GM20431 (cell line): ENCODE measurements around the gene CDC42BPA.
"Not testable (repeated sequence)": the region's sequence is repeated elsewhere in the genome, so short reads cannot be mapped to it uniquely, and the experiment has no call there.

Experiments used
- in situ Hi-C: fragments of 300-500 bp; cut with MseI, MboI; formaldehyde crosslinking; loops from one replicate; pipeline ENCODE4 v1.15.0; 2020; ENCODE audit warnings: low sequenced_read_pairs; ENCODE audit not compliant: unreplicated experiment

The CDC42BPA gene

DNA sequence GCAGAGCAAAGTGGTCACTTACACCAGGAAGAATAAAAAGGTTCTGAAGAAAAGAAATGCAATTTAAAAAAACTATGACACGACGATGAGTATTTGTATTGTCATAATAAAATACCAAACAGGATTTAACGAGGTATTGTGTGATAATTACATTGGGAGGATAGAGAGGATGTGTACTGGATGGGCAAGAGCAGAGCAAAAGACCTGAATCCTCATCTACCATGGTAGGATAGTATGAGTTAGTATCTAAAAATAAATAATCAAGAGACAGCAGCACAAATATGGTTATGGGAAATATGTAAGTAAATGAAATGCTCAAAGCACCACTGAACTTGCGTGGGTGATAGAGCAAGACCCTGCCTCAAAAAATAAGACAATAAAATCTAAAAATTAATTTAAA is 162.6 kb downstream of the CDC42BPA start:
- in situ Hi-C loops = no loop called here

DNA sequence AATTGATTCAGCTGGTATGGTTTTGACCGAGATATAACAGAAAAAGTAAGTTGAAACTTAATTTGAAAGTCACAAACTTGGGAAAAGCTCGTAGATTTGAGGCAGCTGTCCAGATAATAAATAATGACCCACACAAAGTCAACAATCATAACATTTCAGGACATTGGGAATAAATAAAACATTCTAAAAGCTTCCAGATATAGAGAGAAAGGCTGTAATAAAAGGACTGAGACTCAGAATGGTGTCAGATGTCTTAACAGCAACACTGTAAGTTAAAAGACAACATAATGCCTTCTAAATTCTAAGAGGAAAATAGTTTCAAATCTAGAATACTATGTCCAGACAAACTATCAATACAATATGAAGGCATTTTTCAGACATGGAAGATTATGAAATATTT is 163.3 kb downstream of the CDC42BPA start:
- in situ Hi-C loops = no loop called here

DNA sequence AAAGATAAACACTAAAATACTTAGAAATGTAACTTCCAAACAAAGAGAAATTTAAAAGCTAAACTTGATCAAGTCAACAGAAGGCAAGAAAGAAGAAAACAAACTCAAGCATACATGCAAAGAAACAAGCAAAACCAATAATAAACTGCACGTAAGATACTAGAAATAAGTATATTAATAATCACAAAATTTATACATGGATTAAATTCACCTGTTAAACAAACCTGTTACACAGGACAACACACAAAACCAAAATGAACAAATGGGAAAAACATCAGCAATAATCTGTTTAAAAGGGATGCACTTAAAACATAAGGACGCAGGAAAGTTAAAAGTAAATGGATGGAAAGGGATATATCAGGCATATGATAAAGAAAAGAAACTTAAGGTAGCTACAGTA is 165.8 kb downstream of the CDC42BPA start:
- in situ Hi-C loops = no loop called here

DNA sequence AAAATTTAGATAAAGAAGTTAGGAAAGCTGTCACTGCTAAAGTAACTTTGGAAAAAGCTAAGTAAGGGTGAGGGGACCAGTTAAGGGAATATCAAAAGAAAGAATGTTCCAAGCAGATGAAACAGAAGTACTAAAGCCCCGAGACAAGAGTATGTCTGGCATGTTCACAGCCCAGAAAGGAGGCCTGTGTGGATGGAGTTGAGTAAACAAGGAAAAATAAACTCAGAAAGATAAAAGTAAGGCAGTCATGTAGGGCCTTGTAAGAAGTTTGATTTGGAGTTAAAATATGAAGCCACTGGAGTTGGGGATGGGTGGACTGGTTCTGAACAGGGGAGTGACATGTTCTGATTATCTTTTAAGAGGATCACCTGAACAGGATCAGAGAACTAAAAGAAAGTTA is 177.9 kb downstream of the CDC42BPA start:
- in situ Hi-C loops = no loop called here

DNA sequence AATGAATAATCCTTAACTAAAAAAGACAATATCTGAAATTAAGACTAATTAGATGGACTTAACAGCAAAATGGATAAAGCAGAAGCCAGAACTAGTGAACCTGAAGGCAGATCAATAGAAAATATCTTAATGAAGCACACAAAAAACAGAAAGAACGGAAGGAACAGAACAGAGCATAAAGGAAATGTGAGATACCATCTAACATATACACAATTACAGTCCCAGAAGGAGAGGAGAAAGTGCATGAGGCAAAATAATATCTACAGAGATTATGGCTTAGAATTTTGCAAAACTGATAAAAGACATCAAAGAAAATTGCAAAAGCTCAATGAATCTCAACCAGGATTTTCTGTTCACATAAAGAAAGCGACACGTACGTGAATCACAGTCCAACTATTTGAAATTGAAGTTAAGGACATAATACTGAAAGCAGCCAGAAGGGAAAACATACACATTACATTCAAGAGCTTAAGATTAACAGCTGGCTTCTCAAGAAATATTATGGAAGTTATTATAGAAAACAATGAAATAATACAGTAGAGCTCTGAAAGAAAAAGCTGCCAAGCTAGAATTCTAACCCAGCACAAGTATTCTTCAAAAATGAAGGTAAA is 182.0 kb downstream of the CDC42BPA start:
- in situ Hi-C loops = no loop called here

DNA sequence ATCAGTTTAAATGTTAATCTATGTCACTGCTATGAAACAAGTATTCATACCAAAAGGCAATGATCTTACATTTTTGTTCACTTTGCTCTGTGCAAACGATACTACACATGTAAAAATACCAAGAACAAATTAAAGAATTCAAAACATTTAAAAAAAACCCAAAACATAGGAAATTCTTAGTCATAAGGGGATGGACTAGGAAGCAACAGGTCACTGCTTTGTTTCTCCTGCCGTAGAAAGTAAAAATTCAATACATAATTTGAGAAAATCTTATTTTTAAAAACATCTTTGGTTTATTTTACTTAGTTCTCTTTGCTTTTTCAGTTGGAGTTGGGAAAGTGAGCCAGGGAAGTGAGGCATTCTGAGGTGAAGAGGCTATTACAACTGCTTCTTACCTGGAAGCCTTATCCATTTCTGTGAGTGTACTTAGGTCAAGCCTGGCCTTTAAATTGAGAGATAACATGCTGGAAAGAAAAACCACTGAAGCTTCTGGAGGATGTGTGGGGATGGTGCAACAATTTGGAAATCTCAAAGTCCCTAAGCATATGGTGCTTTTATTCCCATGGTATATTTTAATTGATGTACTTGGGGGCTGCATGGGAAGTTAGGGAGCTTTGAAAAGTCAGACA is 183.5 kb downstream of the CDC42BPA start:
- in situ Hi-C loops = no loop called here

DNA sequence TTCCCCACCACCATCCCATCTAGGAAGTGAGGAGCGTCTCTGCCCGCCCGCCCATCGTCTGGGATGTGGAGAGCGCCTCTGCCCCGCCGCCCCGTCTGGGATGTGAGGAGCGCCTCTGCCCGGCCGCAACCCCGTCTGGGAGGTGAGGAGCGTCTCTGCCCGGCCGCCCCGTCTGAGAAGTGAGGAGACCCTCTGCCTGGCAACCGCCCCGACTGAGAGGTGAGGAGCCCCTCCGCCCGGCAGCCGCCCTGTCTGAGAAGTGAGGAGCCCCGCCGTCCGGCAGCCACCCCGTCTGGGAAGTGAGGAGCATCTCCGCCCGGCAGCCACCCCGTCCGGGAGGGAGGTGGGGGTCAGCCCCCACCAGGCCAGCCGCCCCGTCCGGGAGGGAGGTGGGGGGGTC is 185.6 kb downstream of the CDC42BPA start:
- in situ Hi-C loops = not testable (repeated sequence)

DNA sequence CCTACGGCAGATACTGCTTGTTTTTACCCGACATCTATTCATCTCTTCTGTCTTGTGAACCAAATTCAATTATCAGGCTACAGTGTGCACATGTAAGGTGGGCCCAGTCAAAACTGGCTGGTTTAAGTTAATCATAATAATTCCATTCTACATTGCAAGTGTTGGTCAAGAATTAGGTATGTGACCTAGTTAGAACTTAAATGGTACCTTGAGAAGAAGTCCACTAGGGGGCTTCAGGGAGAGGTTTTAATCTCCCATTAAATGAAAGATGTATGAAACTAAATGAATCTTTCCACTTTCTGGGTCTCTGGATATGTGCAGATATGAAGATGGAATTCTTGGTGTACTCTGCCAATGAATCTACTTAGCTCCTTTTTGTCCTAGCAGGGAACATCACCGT is 187.1 kb downstream of the CDC42BPA start:
- in situ Hi-C loops = no loop called here

DNA sequence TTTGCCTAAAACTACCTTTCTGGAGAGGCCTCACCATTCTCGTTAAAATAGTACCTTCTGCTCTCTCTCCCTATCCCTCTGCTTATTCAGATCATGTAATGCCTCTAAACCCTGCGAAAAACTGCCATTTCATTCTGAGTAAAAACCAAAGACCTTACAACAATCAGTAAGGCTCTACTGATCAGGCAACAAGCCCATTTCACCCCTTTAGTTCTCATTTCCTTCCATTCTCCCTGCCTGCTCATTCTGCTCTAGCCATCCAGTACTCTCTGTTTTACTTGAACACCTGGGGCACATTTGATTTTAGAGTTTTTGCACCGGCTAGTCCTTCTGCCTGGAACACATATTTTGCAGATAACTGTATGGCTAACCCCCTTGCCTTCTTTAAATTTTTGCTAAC is 190.4 kb downstream of the CDC42BPA start:
- in situ Hi-C loops = no loop called here

DNA sequence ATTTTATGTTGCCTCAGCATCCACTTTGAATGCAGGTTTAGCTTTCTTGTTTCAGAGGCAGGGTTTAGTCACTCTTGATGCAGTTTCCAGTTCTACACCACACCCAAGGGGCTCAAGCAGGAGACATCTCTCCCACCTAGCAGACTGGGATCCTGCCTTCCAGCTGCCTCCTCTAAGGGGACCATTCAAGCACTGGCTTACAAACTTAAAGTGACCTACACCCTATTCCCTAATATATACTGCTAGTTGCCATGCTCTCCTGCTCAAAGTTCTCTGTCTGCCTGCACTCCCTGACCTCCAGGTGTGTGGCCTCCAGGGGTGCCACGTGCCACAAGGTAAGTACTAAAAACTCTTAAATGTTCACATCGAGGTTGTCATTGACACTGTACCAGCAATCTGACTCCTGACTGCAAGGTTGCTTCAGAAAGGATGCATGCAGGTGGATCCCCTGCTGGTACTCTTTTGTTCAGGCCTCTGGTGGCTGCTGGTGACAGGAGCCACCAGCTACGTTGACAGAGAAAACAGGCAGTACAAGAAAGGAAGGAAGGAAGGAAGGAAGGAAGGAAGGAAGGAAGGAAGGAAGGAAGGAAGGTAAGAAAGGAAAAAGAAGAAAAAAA is 192.3 kb downstream of the CDC42BPA start:
- in situ Hi-C loops = no loop called here

DNA sequence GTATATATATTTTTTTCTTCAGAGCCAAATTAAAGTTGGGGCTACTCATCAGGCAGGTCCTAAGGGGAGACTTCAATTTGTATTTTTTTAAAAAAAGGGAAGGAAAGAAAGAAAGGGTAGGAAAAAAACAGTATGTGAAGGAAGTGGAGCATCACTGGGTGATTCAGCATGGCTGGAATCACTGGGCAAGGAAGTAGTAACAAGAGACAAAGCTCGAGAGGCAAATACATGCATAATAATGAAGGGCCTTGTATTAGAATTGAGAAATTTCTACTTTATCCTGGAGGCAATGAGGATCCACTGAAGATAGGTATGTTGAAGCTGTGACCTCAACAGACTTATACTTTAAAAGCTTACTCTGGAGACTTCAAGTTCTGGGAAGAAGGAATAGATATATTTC is 193.8 kb downstream of the CDC42BPA start:
- in situ Hi-C loops = no loop called here

DNA sequence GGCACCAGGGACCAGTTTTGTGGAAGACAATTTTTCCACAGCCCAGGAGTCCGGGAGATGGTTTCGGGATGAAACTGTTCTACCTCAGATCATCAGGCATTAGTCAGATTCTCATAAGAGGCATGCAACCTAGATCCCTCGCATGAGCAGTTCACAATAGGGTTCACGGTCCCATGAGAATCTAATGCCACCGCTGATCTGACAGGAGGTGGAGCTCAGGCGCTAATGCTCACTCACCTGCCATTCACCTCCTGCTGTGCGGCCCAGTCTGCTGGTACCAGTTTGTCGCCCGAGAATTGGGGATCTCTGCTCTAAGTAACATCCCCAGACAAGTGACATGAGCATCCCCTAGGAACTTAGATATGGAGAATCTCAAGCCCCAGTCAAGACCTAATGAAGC is 197.5 kb downstream of the CDC42BPA start:
- in situ Hi-C loops = no loop called here

DNA sequence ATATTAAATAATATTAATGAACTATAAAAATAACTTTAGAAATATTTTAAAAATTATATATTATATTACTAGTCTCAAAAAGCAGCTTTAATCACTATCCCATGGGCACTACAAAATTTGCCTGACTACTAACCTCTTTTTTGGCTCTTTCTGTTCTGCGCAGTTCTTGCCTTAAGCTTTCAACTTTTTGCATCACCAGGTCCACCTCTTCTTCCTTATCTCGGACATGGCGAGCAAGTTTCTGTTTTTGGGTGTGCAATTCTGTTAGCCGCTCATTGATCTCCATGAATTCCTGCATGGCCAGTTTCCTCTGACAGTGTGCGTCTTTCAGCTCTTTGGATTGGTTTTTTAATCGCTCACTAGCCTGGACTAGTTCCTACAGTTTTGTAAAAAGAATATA is 205.8 kb downstream of the CDC42BPA start:
- in situ Hi-C loops = no loop called here

DNA sequence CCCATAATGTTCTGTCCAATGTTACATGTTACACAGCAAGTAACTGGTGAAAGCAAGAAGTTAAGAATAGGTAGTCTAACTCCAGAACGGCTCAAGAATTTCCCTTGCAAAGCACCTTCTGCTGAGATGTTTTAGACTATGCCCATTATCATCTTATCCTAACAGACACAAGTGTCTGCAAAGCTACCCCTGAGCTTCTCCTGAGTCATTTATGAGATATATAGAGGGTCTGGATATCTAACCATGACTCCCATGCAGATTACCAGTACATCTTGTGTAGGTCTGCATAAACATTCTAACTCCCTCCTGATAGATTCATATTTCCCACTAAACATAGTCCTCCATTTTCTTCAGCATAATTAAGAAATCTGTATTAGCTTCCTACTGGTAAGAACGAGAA is 206.5 kb downstream of the CDC42BPA start:
- in situ Hi-C loops = no loop called here

DNA sequence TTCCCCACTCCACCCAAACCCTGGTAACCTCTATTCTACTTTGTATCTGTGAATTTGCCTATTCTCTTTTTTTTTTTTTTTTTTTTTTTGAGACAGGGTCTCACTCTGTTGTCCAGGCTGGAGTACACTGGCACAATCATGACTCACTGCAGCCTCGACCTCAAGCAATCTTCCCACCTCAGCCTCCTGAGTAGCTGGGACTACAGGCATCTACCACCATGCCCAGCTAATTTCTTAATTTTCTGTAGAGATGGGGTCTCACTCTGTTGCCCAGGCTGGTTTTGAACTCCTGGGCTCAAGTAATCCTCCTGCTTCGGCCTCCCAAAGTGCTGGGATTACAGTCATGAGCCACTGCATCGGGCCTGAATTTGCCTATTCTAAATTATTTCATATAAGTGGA is 213.0 kb downstream of the CDC42BPA start:
- in situ Hi-C loops = not testable (repeated sequence)

DNA sequence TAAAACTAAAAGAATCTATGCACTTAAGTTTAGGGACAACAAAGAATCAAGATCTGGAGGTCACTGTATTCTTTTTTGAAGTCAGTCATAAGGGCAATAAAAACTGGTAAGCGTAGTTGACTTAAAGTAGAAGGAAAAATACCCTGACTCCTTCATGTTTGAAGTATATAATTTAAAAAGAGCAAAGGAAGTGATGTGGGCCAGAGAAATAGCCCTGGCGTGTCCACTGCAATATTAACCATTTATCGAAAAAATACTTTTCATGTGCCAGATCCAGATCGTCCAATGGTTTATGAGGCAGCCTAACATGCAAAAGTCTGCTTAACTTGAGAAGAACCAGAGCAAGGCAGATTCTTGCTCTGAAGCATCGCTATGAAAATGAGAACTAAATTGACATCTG is 216.2 kb downstream of the CDC42BPA start:
- in situ Hi-C loops = no loop called here

DNA sequence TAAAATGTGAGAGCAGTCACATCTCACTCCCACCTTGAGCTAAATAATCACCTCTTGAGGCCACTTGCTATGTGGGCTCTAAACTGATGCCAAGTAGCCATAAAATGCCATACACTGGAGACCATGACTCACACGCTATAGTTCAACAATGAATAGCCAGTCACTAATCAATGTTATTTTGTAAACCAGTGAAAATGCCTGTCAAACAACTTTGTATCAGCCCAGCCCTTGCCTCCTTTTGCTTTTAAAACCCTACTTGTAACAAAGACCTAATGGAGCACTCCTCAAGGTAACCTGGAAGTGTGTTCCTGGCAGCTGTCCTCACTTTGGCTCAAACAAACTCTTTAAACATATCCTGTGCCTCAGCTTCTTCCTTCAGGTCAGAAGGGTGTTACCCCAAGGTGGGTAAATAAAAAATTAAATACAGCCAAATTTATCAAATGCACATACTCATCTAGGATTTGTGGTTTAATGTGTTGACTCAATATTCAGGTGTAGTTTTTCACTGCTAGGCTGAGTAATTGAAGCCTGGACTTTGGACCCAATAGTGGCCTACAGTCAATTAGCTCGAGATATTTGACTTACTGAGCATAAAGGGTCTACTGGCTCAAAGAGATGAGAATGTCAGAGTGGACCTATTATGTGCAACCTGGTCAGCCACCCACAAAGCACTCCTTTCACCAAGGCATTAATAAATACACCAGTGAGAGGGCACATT is 223.9 kb downstream of the CDC42BPA start:
- in situ Hi-C loops = no loop called here

DNA sequence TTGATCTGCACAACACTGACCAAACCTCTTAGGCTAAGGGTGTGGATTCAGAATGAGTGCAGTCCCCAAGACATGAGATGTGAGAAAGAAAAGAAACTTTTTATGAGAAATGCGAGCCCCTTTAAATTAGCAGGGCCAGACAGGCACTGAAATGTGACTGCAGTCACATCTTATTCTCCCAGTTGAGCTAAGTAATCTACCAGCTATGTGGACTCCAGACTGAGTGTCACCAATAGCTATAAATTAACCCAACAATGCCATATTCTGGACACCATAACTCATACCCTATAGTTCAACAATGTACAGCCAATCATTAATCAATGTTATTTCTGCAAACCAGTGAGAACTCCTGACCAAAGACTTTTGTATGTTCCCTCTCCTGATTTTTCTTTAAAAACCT is 225.0 kb downstream of the CDC42BPA start:
- in situ Hi-C loops = no loop called here

DNA sequence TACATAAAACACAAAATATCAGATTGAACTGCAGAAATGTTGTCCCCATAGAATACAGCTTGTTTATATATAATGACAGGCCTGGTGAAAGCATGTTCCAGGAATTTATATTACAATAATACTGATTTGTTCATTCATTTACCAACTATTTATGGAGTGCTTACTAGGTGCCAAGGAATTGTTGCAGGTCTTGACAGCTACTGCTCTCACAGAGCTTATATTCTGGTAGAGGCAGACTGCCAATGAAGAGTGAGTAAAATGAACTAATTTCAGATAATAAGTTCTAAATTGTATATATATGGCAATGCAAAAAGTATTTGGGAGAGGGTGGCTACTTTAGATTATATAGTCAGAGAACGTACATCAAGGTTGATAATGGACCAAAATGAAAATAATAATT is 226.2 kb downstream of the CDC42BPA start:
- in situ Hi-C loops = no loop called here

DNA sequence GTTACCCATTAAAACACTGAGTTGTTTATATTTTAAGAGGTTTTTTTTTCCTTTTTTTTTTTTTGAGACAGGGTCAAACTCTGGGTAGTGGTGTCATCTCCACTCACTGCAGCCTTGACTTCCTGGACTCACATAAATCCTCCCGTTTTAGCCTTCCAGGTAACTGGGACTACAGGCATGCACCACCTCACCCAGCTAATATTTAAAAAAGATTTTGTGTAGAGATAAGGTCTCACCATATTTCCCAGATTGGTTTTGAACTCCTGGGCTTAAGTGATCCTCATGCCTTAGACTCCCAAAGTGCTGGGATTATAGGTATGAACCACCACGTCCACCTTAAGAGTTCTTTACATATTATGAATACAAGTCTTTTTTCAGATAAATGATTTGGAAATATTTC is 231.7 kb downstream of the CDC42BPA start:
- in situ Hi-C loops = no loop called here

DNA sequence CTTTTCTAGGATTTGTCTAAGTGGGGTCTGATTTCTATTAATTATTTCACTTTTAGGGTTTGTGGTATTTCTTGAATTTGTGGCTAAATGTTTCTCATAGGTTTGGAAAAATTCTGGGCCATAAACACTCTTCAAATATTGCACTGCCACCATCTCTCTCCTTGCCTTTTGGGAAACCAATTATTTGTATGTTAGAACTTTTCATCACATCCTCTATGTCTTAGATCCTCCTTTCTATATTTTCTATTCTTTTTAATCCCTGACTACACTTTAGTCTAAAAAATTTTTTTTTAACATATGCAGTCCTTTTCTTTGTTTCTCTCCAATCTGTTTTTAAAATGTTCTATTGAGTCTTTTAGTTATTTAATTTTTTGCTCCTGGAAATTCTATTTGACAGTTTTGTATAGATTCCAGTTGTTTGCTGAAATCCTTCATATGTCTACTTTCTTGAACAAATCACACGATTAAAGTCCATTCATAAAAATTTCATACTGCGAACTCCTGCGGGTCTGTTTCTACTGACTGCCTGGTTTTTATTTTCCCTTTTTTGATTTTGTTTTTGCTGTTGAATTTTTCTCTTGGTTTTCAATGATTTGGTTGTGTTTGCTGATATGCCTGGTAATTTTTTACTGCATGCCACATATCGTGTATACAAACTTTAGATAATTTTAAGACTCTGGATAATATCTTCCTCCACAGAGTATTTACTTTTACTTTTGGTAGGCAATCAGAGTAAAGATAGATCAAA is 235.1 kb downstream of the CDC42BPA start:
- in situ Hi-C loops = no loop called here
